ENCODE results near the gene CIT. TPM values are rescaled to one million over a fixed set of nuclear protein-coding genes. Genes with fewer than 3 reads are reported as not detected.

CIT gene
- total and polyA plus RNA-seq, 9 of the 15 experiments (the other 6 are each of a cell fraction or from before 2014, with no cell fraction given), result 1.1 to 46.7 (median 21.3) TPM

GRCh38 chr12:119877639-119877948, 474 bp upstream of the CIT start (continued):
- TF ChIP-seq FOXM1 (IDR thresholded peaks at IDR 0.05; ENCODE audit: low read depth) (0 out of 2 replicates have a peak, but pooled peaks have one; percentile 15), FOXM1 (CRISPR knock-in tag; IDR thresholded peaks at IDR 0.05; ENCODE audit: low read depth) (no peak), HNRNPH1 (optimal IDR thresholded peaks at IDR 0.05; ENCODE audit: low read depth, low read length) (no peak), TFAP4 (CRISPR knock-in tag; IDR thresholded peaks at IDR 0.05; ENCODE audit: borderline replicate concordance) (0 out of 2 replicates have a peak, but pooled peaks have one; percentile 5), ATF3 (IDR thresholded peaks at IDR 0.05) (no peak), ATF3 (CRISPR knock-in tag; conservative IDR thresholded peaks at IDR 0.05) (0 out of 2 replicates have a peak, but pooled peaks have one; percentile 50), ATF1 (CRISPR knock-in tag; IDR thresholded peaks at IDR 0.05) (no peak), ATF1 (tag; IDR thresholded peaks at IDR 0.05) (peak; percentile 9; the same call in 1 of the 2 replicates), GATAD2A (IDR thresholded peaks at IDR 0.05) (no peak), ZC3H8 (IDR thresholded peaks at IDR 0.05) (no peak), NRF1 (conservative IDR thresholded peaks at IDR 0.05 in 1 of 2, IDR thresholded peaks at IDR 0.05 in 1 of 2) (0 out of 4 replicates have a peak, but pooled peaks of 1 of the 2 experiments have one; percentile 11), CHD1 (IDR thresholded peaks at IDR 0.05; ENCODE audit: low read length) (no peak), CREB5 (CRISPR knock-in tag; IDR thresholded peaks at IDR 0.05) (no peak), PHF20 (IDR thresholded peaks at IDR 0.05; ENCODE audit: partially characterized antibody) (peak; percentile 19), HMG20A (CRISPR knock-in tag; conservative IDR thresholded peaks at IDR 0.05) (no peak), FOXJ3 (CRISPR knock-in tag; IDR thresholded peaks at IDR 0.05) (no peak), MLX (CRISPR knock-in tag; conservative IDR thresholded peaks at IDR 0.05) (no peak), ZSCAN32 (CRISPR knock-in tag; IDR thresholded peaks at IDR 0.05) (0 out of 2 replicates have a peak, but pooled peaks have one; percentile 28), POU5F1 (IDR thresholded peaks at IDR 0.05; ENCODE audit: borderline replicate concordance, low read depth, low read length, partially characterized antibody) (no peak), MBD2 (IDR thresholded peaks at IDR 0.05; ENCODE audit: borderline replicate concordance, low read depth) (no peak)

Measured in K562 (cell line).